ENCODE data around the gene CRADD.

Gene CRADD

DNA sequence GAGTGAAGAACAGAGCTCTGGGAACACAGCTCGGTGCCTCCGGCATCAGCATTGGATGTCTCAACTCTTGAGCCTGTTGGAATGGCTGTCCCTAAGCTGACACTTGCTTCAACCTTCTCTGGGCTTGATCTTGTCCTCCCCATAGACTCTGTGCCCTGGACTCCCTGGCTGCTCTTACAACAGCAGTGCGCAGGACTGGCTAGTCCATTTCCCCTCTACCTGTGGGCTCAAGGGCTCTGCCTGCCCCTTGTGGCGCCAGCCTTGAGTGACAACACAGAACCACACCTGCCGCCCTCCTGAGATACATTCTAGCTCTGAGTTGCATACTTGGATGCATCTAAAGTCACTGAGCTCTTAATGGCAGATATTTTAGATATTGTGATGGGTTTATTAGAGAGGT, 6.2 kb downstream of the CRADD start:
- Histone ChIP-seq H3K9me3 (ENCODE audit: control insufficient read depth, insufficient read depth, low read depth, low read length) (no peaks in the 10 kb centered on the region), H3K4me3 (ENCODE audit: low read depth, low read length) (no peak overlapping the region), H3K4me1 (ENCODE audit: control insufficient read depth, insufficient read depth, low read length) (no peaks in the 10 kb centered on the region), H3K27ac (ENCODE audit: extremely low read depth, low read depth, low read length) (no peak overlapping the region), H3K36me3 (ENCODE audit: control insufficient read depth in 2 of 2, insufficient read depth in 1 of 2, low read length in 2 of 2) (peaks cover 0 to 3% of the 10 kb centered on the region in 2 experiments; a peak in 1 of 3 replicates)
- CTCF ChIA-PET: no interaction called here
- no peak for TF ChIP-seq ZNF792 (tag by site-specific recombination; IDR thresholded peaks at IDR 0.05)
- no peak for TF ChIP-seq ZNF510 (tag by site-specific recombination; IDR thresholded peaks at IDR 0.05; ENCODE audit: insufficient replicate concordance)
- TF ChIP-seq WT1 (tag by site-specific recombination; IDR thresholded peaks at IDR 0.05): no peak
- POLR2A ChIA-PET: interaction anchor here (0.6 kb wide), 1 partner anchor 48 kb away, joined by 4 read pairs; no protein-coding TSS in a partner anchor

DNA sequence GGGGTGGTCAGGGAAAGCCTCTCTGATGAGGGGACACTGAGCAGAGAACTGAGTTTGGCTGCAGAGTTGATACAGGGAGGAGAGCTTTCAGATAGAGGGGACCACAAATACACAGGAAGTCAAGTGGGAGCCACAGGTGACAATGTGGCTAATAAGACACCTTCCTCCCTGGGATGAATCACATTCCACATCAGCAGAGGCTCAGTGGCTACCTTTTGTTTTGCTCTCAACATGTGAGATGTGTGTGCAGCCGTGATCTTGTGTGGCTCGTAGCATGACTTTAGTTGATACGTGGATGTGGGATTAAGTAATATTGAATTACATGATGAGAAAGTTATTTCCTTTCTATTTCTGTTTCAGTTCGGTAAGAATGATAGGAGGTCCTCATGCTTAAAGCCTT, 7.5 kb downstream of the CRADD start:
- Histone ChIP-seq H3K4me3 (ENCODE audit: low read depth, low read length) (no peak overlapping the region), H3K4me1 (ENCODE audit: control insufficient read depth, insufficient read depth, low read length) (no peaks in the 10 kb centered on the region), H3K36me3 (ENCODE audit: control insufficient read depth in 2 of 2, insufficient read depth in 1 of 2, low read length in 2 of 2) (peaks cover 0 to under 1% of the 10 kb centered on the region in 2 experiments; a peak in 1 of 3 replicates), H3K9me3 (ENCODE audit: control insufficient read depth, insufficient read depth, low read depth, low read length) (no peaks in the 10 kb centered on the region), H3K27ac (ENCODE audit: extremely low read depth, low read depth, low read length) (no peak overlapping the region)
- TF ChIP-seq ZNF624 (tag by site-specific recombination; IDR thresholded peaks at IDR 0.05) (no peak), SCRT2 (tag by site-specific recombination; IDR thresholded peaks at IDR 0.05) (0 out of 2 replicates have a peak, but pooled peaks have one; percentile 37)
- POLR2A ChIA-PET: no interaction called here
- CTCF ChIA-PET: no interaction called here

DNA sequence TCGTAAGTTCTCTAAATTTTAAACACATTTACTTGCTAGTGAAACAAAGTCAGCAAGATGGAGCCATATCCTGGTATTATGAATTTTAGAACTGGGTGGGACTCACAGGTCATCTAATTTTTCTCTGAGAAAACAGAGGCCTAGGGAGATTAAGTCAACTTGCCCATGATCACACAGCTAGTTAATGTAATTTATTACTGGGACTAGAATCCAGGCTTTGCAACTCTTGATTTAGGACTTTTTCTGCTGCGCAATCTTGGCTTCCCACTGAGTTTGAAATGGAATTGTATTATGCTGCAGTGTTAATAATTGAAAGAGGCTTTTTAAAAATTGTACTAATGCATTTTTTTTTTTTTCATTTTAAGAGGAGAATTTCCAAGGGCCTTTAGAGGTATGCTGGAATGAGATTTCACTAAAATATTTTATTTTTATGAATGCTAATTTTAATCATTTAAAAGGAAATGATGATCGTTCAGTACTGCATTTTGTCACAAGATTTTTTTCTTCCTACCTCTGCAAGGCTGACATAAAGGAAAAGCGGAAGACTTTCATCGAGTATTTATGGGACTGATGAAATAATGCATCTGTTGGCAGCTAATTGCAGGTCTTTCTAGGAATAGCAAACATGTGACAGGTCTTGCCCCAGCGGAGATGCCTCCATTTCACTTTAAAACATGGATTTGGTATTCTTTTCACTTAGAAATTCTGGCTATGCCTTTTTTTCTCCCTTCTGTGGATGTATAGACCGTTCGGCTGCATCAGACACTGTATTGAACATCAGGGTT, 9.6 kb downstream of the CRADD start:
- Histone ChIP-seq H3K36me3 (ENCODE audit: control insufficient read depth in 2 of 2, insufficient read depth in 1 of 2, low read length in 2 of 2) (no peaks in the 10 kb centered on the region), H3K4me1 (ENCODE audit: control insufficient read depth, insufficient read depth, low read length) (no peaks in the 10 kb centered on the region), H3K27ac (ENCODE audit: extremely low read depth, low read depth, low read length) (no peak overlapping the region), H3K4me3 (ENCODE audit: low read depth, low read length) (no peak overlapping the region), H3K9me3 (ENCODE audit: control insufficient read depth, insufficient read depth, low read depth, low read length) (no peaks in the 10 kb centered on the region)
- CTCF ChIA-PET: no interaction called here
- POLR2A ChIA-PET: no interaction called here
- TF ChIP-seq, protein P1, sequence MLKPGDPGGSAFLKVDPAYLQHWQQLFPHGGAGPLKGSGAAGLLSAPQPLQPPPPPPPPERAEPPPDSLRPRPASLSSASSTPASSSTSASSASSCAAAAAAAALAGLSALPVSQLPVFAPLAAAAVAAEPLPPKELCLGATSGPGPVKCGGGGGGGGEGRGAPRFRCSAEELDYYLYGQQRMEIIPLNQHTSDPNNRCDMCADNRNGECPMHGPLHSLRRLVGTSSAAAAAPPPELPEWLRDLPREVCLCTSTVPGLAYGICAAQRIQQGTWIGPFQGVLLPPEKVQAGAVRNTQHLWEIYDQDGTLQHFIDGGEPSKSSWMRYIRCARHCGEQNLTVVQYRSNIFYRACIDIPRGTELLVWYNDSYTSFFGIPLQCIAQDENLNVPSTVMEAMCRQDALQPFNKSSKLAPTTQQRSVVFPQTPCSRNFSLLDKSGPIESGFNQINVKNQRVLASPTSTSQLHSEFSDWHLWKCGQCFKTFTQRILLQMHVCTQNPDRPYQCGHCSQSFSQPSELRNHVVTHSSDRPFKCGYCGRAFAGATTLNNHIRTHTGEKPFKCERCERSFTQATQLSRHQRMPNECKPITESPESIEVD (tag by site-specific recombination; IDR thresholded peaks at IDR 0.05): peak; percentile 63
- 0 out of 2 replicates have a peak, but pooled peaks have one; percentile 14 for TF ChIP-seq ZIC2 (tag by site-specific recombination; IDR thresholded peaks at IDR 0.05)
- TF ChIP-seq, protein P2, sequence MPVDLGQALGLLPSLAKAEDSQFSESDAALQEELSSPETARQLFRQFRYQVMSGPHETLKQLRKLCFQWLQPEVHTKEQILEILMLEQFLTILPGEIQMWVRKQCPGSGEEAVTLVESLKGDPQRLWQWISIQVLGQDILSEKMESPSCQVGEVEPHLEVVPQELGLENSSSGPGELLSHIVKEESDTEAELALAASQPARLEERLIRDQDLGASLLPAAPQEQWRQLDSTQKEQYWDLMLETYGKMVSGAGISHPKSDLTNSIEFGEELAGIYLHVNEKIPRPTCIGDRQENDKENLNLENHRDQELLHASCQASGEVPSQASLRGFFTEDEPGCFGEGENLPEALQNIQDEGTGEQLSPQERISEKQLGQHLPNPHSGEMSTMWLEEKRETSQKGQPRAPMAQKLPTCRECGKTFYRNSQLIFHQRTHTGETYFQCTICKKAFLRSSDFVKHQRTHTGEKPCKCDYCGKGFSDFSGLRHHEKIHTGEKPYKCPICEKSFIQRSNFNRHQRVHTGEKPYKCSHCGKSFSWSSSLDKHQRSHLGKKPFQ (tag by site-specific recombination; IDR thresholded peaks at IDR 0.05): no peak
- TF ChIP-seq, protein P3, sequence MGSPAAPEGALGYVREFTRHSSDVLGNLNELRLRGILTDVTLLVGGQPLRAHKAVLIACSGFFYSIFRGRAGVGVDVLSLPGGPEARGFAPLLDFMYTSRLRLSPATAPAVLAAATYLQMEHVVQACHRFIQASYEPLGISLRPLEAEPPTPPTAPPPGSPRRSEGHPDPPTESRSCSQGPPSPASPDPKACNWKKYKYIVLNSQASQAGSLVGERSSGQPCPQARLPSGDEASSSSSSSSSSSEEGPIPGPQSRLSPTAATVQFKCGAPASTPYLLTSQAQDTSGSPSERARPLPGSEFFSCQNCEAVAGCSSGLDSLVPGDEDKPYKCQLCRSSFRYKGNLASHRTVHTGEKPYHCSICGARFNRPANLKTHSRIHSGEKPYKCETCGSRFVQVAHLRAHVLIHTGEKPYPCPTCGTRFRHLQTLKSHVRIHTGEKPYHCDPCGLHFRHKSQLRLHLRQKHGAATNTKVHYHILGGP (tag by site-specific recombination; IDR thresholded peaks at IDR 0.05): peak; percentile 88

DNA sequence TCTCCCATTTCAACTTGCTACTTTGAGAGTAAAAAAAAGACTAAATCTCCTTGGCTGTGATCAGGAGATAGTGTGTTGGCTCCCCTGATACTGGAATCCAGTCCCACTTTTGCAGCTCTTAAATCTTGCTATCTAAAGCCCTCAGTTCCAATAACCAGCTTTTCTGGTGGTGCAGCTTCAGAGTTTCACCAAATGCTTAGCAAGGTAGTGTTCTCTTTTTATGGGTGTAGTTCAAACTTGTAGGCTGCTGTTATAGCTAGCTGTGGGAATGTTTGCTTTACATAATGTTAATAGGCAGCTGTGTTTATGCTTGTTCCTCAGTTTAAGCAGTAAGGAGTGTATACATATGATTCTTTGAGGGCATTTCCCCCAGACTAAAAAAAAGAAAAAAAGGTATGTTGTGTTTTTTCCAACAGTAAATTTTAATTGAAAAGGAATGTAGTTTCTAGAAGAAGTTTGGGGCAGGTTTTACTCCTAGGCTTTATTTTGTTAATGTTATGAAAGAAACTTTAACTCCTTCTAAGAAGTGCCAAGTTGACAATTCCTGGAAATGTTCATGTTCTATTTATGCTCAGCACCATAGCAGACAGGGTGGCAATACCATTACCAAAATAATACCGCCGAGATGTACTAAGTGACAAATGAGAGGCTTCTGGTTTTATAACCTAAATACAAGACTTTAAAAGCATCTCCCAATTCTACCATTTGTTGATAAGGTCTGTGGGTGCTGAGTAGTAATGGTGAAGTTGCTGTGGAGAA, 12.1 kb downstream of the CRADD start:
- no peak overlapping the region for H3K4me3 ChIP-seq (ENCODE audit: low read depth, low read length)
- CTCF ChIA-PET: no interaction called here
- no peaks in the 10 kb centered on the region for H3K4me1 ChIP-seq (ENCODE audit: control insufficient read depth, insufficient read depth, low read length)
- H3K36me3 ChIP-seq (ENCODE audit: control insufficient read depth in 2 of 2, insufficient read depth in 1 of 2, low read length in 2 of 2): no peaks in the 10 kb centered on the region
- no peak overlapping the region for H3K27ac ChIP-seq (ENCODE audit: extremely low read depth, low read depth, low read length)
- POLR2A ChIA-PET: no interaction called here
- no peaks in the 10 kb centered on the region for H3K9me3 ChIP-seq (ENCODE audit: control insufficient read depth, insufficient read depth, low read depth, low read length)
- no peak for TF ChIP-seq IKZF3 (tag by site-specific recombination; IDR thresholded peaks at IDR 0.05)
- TF ChIP-seq, protein P4, sequence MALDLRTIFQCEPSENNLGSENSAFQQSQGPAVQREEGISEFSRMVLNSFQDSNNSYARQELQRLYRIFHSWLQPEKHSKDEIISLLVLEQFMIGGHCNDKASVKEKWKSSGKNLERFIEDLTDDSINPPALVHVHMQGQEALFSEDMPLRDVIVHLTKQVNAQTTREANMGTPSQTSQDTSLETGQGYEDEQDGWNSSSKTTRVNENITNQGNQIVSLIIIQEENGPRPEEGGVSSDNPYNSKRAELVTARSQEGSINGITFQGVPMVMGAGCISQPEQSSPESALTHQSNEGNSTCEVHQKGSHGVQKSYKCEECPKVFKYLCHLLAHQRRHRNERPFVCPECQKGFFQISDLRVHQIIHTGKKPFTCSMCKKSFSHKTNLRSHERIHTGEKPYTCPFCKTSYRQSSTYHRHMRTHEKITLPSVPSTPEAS (tag by site-specific recombination; IDR thresholded peaks at IDR 0.05): no peak
- TF ChIP-seq GLI2 (tag by site-specific recombination; IDR thresholded peaks at IDR 0.05; ENCODE audit: borderline replicate concordance, low read depth): no peak
- no peak for TF ChIP-seq HOXA7 (CRISPR knock-in tag; IDR thresholded peaks at IDR 0.05; ENCODE audit: borderline replicate concordance)
- TF ChIP-seq, protein P5, sequence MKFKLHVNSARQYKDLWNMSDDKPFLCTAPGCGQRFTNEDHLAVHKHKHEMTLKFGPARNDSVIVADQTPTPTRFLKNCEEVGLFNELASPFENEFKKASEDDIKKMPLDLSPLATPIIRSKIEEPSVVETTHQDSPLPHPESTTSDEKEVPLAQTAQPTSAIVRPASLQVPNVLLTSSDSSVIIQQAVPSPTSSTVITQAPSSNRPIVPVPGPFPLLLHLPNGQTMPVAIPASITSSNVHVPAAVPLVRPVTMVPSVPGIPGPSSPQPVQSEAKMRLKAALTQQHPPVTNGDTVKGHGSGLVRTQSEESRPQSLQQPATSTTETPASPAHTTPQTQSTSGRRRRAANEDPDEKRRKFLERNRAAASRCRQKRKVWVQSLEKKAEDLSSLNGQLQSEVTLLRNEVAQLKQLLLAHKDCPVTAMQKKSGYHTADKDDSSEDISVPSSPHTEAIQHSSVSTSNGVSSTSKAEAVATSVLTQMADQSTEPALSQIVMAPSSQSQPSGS (tag by site-specific recombination; IDR thresholded peaks at IDR 0.05; ENCODE audit: low read depth): no peak
- TF ChIP-seq, protein P6, sequence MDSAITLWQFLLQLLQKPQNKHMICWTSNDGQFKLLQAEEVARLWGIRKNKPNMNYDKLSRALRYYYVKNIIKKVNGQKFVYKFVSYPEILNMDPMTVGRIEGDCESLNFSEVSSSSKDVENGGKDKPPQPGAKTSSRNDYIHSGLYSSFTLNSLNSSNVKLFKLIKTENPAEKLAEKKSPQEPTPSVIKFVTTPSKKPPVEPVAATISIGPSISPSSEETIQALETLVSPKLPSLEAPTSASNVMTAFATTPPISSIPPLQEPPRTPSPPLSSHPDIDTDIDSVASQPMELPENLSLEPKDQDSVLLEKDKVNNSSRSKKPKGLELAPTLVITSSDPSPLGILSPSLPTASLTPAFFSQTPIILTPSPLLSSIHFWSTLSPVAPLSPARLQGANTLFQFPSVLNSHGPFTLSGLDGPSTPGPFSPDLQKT (IDR thresholded peaks at IDR 0.05; ENCODE audit: borderline replicate concordance, low read depth, low read length): no peak
- no peak for TF ChIP-seq ZNF112 (tag by site-specific recombination; IDR thresholded peaks at IDR 0.05)
- no peak for TF ChIP-seq ZNF561 (tag by site-specific recombination; IDR thresholded peaks at IDR 0.05; ENCODE audit: borderline replicate concordance)

All from HEK293 (cell line).